ENCODE data around the gene GANC.

Gene GANC

DNA sequence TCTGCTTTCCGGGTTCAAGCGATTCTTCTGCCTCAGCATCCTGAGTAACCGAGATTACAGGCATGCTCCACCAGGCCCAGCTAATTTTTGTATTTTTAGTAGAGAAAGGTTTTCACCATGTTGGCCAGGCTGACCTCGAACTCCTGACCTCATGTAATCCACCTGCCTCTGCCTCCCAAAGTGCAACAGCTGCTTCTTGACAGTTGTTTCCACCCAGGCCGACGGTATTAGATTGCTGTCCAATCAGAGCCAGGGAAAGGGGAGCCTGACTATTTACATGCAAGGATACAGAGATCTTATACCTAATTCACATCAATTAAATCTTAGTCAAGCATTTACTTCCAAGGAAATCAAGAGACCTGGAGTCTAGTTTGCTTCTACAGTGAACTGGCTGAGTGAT lies 82.3 kb downstream of the GANC start:
- H3K9ac ChIP-seq (ENCODE audit: low read depth in 1 of 2, low read length in 2 of 2), result no peak overlapping the region
- H3K27me3 ChIP-seq (ENCODE audit: control insufficient read depth in 2 of 2, insufficient read depth in 2 of 2, low read length in 2 of 2), result no peaks in the 10 kb centered on the region
- H3K27ac ChIP-seq (ENCODE audit: low read depth in 2 of 2, low read length in 2 of 2), result no peak overlapping the region
- no peaks in the 10 kb centered on the region for H3K4me1 ChIP-seq (ENCODE audit: control insufficient read depth in 2 of 2, insufficient read depth in 2 of 2, low read length in 2 of 2)
- H3K36me3 ChIP-seq (ENCODE audit: control insufficient read depth in 2 of 2, insufficient read depth in 2 of 2, low read length in 2 of 2), result peaks cover 37 to 41% of the 10 kb centered on the region in 2 donors
- H3K4me3 ChIP-seq (ENCODE audit: low read length in 2 of 2), result no peak overlapping the region
- no peaks in the 10 kb centered on the region for H3K9me3 ChIP-seq (ENCODE audit: control insufficient read depth in 2 of 2, low read length in 2 of 2)

DNA sequence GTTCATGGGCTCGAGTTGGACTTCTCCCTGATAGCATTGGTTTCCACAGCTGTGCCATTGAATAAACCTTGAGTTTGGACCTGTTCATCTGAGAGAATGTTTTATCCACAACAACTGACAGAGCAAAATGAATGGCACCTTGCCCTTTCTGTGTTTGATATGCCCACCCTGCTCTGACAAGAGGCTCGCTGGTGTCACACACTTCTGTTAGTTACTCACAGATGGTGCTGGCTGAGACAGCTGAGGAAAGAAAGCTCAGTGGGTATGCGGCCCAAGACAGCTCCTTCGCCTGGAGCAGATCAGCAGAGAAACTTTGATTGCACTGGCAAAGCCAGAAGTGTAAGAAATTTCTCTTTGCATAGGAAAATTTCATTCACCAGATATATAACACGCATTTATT lies 83.8 kb downstream of the GANC start:
- H3K27me3 ChIP-seq (ENCODE audit: control insufficient read depth in 2 of 2, insufficient read depth in 2 of 2, low read length in 2 of 2), result no peaks in the 10 kb centered on the region
- no peak overlapping the region for H3K9ac ChIP-seq (ENCODE audit: low read depth in 1 of 2, low read length in 2 of 2)
- H3K4me1 ChIP-seq (ENCODE audit: control insufficient read depth in 2 of 2, insufficient read depth in 2 of 2, low read length in 2 of 2), result no peaks in the 10 kb centered on the region
- H3K4me3 ChIP-seq (ENCODE audit: low read length in 2 of 2), result no peak overlapping the region
- peaks cover 27 to 36% of the 10 kb centered on the region in 2 donors for H3K36me3 ChIP-seq (ENCODE audit: control insufficient read depth in 2 of 2, insufficient read depth in 2 of 2, low read length in 2 of 2)
- no peaks in the 10 kb centered on the region for H3K9me3 ChIP-seq (ENCODE audit: control insufficient read depth in 2 of 2, low read length in 2 of 2)
- no peak overlapping the region for H3K27ac ChIP-seq (ENCODE audit: low read depth in 2 of 2, low read length in 2 of 2)

DNA sequence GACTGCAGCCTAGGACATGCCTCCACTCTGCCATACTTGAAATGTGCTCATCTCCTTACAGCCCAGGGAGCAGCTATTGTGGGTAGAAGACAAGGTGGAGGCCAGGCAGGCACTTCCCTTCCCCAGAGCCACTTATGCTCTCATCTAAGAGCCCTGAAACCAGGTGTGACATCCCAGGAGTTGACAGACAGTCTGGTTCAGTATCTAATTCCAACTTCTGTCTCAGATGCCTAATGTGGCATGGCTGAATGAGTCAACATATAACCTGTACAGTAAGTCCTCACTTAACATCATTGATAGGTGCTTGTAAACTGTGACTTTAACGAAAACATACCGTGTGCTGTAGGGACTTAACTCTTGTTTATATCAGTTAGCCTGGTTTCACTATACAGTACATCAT lies 85.1 kb downstream of the GANC start:
- no peaks in the 10 kb centered on the region for H3K27me3 ChIP-seq (ENCODE audit: control insufficient read depth in 2 of 2, insufficient read depth in 2 of 2, low read length in 2 of 2)
- H3K27ac ChIP-seq (ENCODE audit: low read depth in 2 of 2, low read length in 2 of 2), result no peak overlapping the region

DNA sequence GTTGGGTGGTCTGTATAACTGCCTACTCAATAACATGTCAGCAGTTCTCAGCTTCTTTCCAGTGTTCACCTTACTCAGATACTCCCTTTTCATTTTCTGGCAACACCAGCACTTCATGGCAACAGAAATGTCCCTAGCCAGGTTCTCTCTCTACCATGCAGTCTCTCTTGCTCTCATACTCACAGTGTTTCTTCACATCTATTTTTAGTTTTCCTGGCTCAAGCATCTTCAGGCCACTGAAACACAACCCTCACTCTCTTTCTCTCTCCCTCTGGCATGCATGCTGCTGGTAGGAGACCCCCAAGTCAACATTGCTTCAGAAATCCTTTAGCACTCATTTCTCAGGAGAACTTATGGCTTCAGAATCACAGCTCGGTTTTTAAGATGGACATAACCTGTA lies 86.2 kb downstream of the GANC start, which contains the start of gene CAPN3:
Gene CAPN3 (plus strand): TSS at position 253 of the 400 bp plus-strand sequence. CDS start 305 bp downstream, outside the sequence.
- Histone ChIP-seq H3K4me3 (ENCODE audit: low read length in 2 of 2) (no peak within 1 kb of the TSS), H3K36me3 (ENCODE audit: control insufficient read depth in 2 of 2, insufficient read depth in 2 of 2, low read length in 2 of 2) (peaks cover 15 to 18% of the 10 kb centered on the region in 2 donors), H3K27ac (ENCODE audit: low read depth in 2 of 2, low read length in 2 of 2) (no peak within 1 kb of the TSS), H3K9me3 (ENCODE audit: control insufficient read depth in 2 of 2, low read length in 2 of 2) (no peaks in the 10 kb centered on the region), H3K9ac (ENCODE audit: low read depth in 1 of 2, low read length in 2 of 2) (no peak within 1 kb of the TSS), H3K4me1 (ENCODE audit: control insufficient read depth in 2 of 2, insufficient read depth in 2 of 2, low read length in 2 of 2) (no peaks in the 10 kb centered on the region), H3K27me3 (ENCODE audit: control insufficient read depth in 2 of 2, insufficient read depth in 2 of 2, low read length in 2 of 2) (no peaks in the 10 kb centered on the region)

More for the DNA sequence above, 85.1 kb downstream of the GANC start:
- Histone ChIP-seq H3K4me3 (ENCODE audit: low read length in 2 of 2) (no peak overlapping the region), H3K4me1 (ENCODE audit: control insufficient read depth in 2 of 2, insufficient read depth in 2 of 2, low read length in 2 of 2) (no peaks in the 10 kb centered on the region), H3K9me3 (ENCODE audit: control insufficient read depth in 2 of 2, low read length in 2 of 2) (no peaks in the 10 kb centered on the region), H3K36me3 (ENCODE audit: control insufficient read depth in 2 of 2, insufficient read depth in 2 of 2, low read length in 2 of 2) (peaks cover 17 to 25% of the 10 kb centered on the region in 2 donors), H3K9ac (ENCODE audit: low read depth in 1 of 2, low read length in 2 of 2) (no peak overlapping the region)

DNA sequence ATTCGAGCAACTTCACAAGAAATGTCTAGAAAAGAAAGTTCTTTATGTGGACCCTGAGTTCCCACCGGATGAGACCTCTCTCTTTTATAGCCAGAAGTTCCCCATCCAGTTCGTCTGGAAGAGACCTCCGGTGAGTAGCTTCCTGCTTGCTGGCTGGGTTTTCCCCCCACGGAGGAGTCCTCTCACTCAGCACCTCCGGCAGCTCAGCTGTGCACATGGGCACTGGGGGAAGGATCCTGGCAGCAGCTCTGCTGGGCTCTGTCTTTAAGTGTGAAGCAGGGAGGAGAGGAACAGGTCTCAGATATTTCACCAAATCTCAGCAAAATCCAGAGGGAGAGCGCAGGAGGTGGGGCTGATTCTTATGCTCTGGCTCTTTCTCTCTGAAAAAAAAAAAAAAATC lies 87.0 kb downstream of the GANC start:
- H3K27me3 ChIP-seq (ENCODE audit: control insufficient read depth in 2 of 2, insufficient read depth in 2 of 2, low read length in 2 of 2), result no peaks in the 10 kb centered on the region
- H3K9ac ChIP-seq (ENCODE audit: low read depth in 1 of 2, low read length in 2 of 2), result no peak overlapping the region
- no peaks in the 10 kb centered on the region for H3K9me3 ChIP-seq (ENCODE audit: control insufficient read depth in 2 of 2, low read length in 2 of 2)
- no peak overlapping the region for H3K4me3 ChIP-seq (ENCODE audit: low read length in 2 of 2)
- H3K27ac ChIP-seq (ENCODE audit: low read depth in 2 of 2, low read length in 2 of 2), result no peak overlapping the region
- H3K4me1 ChIP-seq (ENCODE audit: control insufficient read depth in 2 of 2, insufficient read depth in 2 of 2, low read length in 2 of 2), result no peaks in the 10 kb centered on the region
- peaks cover 8 to 14% of the 10 kb centered on the region in 2 donors for H3K36me3 ChIP-seq (ENCODE audit: control insufficient read depth in 2 of 2, insufficient read depth in 2 of 2, low read length in 2 of 2)

DNA sequence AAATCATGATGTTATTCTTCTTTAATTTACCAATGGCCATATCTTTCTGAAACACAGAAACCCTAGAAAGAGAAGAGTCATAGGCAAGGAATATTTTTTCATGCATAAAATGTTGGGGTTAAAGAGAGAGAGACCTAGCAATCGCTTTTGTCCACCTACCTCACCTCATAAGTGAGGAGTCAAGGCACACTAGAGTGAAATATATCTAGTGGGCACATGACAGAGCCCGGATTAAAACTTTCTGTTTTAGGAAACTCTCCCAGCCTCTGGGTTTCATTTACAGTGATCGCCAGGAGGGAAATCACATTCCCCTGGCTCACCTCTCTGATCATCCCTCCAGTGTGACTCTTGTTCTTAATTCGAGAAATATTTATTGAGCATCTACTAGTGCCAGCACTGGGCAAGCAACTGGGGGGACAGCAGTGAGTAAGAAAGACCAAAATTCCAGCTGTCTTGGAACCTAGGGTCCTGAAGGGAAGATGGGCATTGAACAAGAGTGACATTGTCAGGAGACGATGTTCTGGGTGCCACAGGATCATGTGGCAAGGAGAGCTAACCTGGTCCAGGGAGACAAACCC lies 87.6 kb downstream of the GANC start:
- H3K27ac ChIP-seq (ENCODE audit: low read depth in 2 of 2, low read length in 2 of 2), result no peak overlapping the region
- H3K9me3 ChIP-seq (ENCODE audit: control insufficient read depth in 2 of 2, low read length in 2 of 2), result no peaks in the 10 kb centered on the region
- H3K4me3 ChIP-seq (ENCODE audit: low read length in 2 of 2), result no peak overlapping the region
- H3K4me1 ChIP-seq (ENCODE audit: control insufficient read depth in 2 of 2, insufficient read depth in 2 of 2, low read length in 2 of 2), result no peaks in the 10 kb centered on the region
- H3K9ac ChIP-seq (ENCODE audit: low read depth in 1 of 2, low read length in 2 of 2), result no peak overlapping the region
- peaks cover 8 to 14% of the 10 kb centered on the region in 2 donors for H3K36me3 ChIP-seq (ENCODE audit: control insufficient read depth in 2 of 2, insufficient read depth in 2 of 2, low read length in 2 of 2)
- no peaks in the 10 kb centered on the region for H3K27me3 ChIP-seq (ENCODE audit: control insufficient read depth in 2 of 2, insufficient read depth in 2 of 2, low read length in 2 of 2)

DNA sequence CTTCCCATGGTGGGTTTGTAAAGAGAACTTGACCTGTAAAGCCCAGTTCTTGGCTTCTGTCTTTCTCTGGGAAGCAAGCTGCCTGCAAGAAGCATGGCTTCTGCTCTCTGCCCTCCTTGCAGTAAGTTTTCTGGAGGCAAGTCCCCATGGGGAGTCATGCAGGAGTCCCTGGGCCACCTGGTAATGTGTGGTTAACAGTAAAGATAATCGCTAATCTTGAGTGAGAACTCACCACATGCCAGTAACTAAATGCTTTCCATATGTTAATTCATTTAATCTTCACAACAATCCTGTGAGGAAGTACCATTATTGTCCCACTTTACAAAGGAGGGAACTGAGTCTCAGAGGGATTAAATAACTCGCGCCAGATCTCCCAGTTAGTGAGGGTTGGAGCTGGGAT lies 90.5 kb downstream of the GANC start:
- no peaks in the 10 kb centered on the region for H3K27me3 ChIP-seq (ENCODE audit: control insufficient read depth in 2 of 2, insufficient read depth in 2 of 2, low read length in 2 of 2)
- H3K9me3 ChIP-seq (ENCODE audit: control insufficient read depth in 2 of 2, low read length in 2 of 2), result no peaks in the 10 kb centered on the region
- H3K9ac ChIP-seq (ENCODE audit: low read depth in 1 of 2, low read length in 2 of 2), result no peak overlapping the region
- H3K36me3 ChIP-seq (ENCODE audit: control insufficient read depth in 2 of 2, insufficient read depth in 2 of 2, low read length in 2 of 2), result peaks cover 0 to 3% of the 10 kb centered on the region in 2 donors
- no peak overlapping the region for H3K4me3 ChIP-seq (ENCODE audit: low read length in 2 of 2)
- no peaks in the 10 kb centered on the region for H3K4me1 ChIP-seq (ENCODE audit: control insufficient read depth in 2 of 2, insufficient read depth in 2 of 2, low read length in 2 of 2)
- H3K27ac ChIP-seq (ENCODE audit: low read depth in 2 of 2, low read length in 2 of 2), result no peak overlapping the region

DNA sequence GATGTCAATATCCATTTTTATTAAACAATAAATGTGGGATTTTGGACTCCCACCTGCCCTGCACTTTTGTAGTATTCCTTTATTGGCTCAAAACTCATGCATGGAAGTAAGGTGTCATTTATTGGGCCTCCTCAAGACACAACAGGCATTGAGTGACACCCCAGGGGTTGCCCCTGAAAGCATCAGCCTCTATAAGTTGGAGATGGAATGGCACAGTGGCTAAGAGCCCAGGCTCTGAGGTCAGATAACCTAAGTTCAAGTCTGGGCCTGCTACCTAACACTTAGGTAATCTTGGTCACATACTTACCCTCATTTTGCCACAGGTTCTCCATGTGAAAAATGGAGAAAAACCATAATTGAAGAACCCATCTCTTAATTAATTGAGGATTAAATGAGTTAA lies 90.9 kb downstream of the GANC start:
- H3K27me3 ChIP-seq (ENCODE audit: control insufficient read depth in 2 of 2, insufficient read depth in 2 of 2, low read length in 2 of 2), result no peaks in the 10 kb centered on the region
- no peaks in the 10 kb centered on the region for H3K4me1 ChIP-seq (ENCODE audit: control insufficient read depth in 2 of 2, insufficient read depth in 2 of 2, low read length in 2 of 2)
- no peak overlapping the region for H3K4me3 ChIP-seq (ENCODE audit: low read length in 2 of 2)
- H3K36me3 ChIP-seq (ENCODE audit: control insufficient read depth in 2 of 2, insufficient read depth in 2 of 2, low read length in 2 of 2), result peaks cover 0 to 3% of the 10 kb centered on the region in 2 donors
- H3K9me3 ChIP-seq (ENCODE audit: control insufficient read depth in 2 of 2, low read length in 2 of 2), result no peaks in the 10 kb centered on the region
- no peak overlapping the region for H3K27ac ChIP-seq (ENCODE audit: low read depth in 2 of 2, low read length in 2 of 2)
- no peak overlapping the region for H3K9ac ChIP-seq (ENCODE audit: low read depth in 1 of 2, low read length in 2 of 2)

DNA sequence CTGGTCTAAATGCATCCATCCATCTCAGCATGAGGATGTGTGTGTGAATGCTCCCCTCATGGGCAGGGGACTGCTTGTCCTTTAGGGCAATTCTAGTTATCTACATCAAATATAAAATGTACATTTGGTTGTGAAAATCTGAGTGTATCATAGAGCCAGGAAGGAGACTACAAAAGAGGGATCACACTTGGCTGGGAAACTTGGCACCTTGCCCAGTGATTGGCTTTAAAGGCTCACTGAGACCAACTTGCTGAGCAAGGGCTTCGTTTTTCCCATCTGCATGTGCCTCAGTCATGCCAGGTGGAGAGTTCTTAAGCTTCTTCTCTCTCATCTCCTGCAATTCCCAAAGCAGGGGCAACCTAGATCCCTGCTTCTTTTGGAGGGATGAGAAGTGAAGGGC lies 91.5 kb downstream of the GANC start:
- H3K36me3 ChIP-seq (ENCODE audit: control insufficient read depth in 2 of 2, insufficient read depth in 2 of 2, low read length in 2 of 2), result peaks cover 0 to 3% of the 10 kb centered on the region in 2 donors
- no peak overlapping the region for H3K9ac ChIP-seq (ENCODE audit: low read depth in 1 of 2, low read length in 2 of 2)
- H3K4me3 ChIP-seq (ENCODE audit: low read length in 2 of 2), result no peak overlapping the region
- no peaks in the 10 kb centered on the region for H3K4me1 ChIP-seq (ENCODE audit: control insufficient read depth in 2 of 2, insufficient read depth in 2 of 2, low read length in 2 of 2)
- H3K27ac ChIP-seq (ENCODE audit: low read depth in 2 of 2, low read length in 2 of 2), result no peak overlapping the region
- no peaks in the 10 kb centered on the region for H3K9me3 ChIP-seq (ENCODE audit: control insufficient read depth in 2 of 2, low read length in 2 of 2)
- no peaks in the 10 kb centered on the region for H3K27me3 ChIP-seq (ENCODE audit: control insufficient read depth in 2 of 2, insufficient read depth in 2 of 2, low read length in 2 of 2)

DNA sequence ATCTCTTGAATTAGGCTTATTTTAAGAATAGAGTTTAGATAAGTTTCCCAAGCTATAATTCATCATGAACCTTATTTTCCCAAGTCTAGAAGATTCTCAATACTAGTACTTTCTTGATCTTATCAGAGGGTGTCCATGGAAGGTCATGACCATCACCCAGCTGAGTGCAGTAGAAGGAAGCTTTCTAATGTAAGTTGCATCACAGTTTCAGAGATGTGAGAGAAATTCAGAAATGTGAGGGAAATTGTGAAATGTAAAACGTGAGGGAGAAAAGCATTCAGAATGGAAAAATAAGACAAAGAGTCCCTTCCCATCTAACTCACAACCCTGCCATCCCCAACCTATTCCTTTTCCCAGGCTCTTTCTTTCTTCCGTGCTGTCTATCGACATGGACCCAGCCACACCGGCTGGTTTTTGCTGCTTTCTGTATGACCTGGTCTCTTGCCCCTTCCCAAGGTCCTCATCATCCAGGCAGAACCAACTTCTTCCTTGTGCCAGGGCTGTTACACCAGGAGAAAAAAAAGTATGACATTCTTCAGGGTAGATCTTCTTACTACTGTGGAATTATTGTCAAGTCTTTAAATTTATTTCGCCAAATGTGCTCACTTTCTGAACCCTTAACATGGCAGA lies 93.0 kb downstream of the GANC start:
- Histone ChIP-seq H3K9ac (ENCODE audit: low read depth in 1 of 2, low read length in 2 of 2) (no peak overlapping the region), H3K27ac (ENCODE audit: low read depth in 2 of 2, low read length in 2 of 2) (no peak overlapping the region), H3K4me3 (ENCODE audit: low read length in 2 of 2) (no peak overlapping the region), H3K27me3 (ENCODE audit: control insufficient read depth in 2 of 2, insufficient read depth in 2 of 2, low read length in 2 of 2) (no peaks in the 10 kb centered on the region), H3K9me3 (ENCODE audit: control insufficient read depth in 2 of 2, low read length in 2 of 2) (no peaks in the 10 kb centered on the region), H3K4me1 (ENCODE audit: control insufficient read depth in 2 of 2, insufficient read depth in 2 of 2, low read length in 2 of 2) (no peaks in the 10 kb centered on the region), H3K36me3 (ENCODE audit: control insufficient read depth in 2 of 2, insufficient read depth in 2 of 2, low read length in 2 of 2) (no peaks in the 10 kb centered on the region)
